ENCODE data around the gene KNTC1. TPM values are rescaled to one million over a fixed set of nuclear protein-coding genes. Genes with fewer than 3 reads are reported as not detected.

KNTC1 gene
- total RNA-seq, 1 experiment from 2014 or later = 71.3 TPM

DNA sequence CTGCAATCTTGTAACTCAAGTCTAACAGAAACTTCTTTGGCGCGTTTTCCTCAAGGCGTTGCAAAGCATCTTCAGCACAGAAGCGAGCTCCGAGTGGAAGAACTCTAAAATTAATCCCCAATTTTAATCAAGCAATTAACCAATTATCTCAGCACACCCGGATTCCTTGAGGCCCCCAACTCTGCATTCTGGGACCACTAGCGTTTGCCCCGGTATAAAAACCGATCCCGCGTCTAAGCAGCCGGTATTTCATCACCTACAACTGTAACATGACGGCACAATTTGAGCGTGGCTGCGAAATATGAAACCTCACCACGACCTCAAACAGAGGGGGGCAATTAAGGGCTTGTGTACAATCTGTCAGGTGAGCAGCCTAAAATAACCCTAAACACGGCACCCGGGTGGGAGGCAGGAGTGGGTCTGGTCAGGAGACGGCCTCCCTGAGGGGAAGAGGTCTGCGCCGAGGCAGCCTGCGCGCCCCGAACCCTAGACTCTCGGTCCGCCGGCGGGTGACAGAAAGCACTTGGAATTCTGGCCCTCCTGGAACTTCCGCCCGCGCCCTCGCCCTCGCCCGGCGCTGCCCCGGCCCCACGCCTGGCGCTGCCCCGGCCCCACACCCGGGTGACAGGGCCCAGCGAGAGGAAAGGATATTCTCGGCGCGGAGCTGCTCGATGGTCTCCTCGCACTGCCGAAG is 26.9 kb upstream of the KNTC1 start:
- Mint-ChIP-seq H3K27ac (peak overlapping the region; percentile 99 to 100 (median 100)), H3K4me1 (peaks cover 12 to 15% of the 10 kb centered on the region in 2 experiments), H3K27me3 (ENCODE audit: low read depth) (no peaks in the 10 kb centered on the region; the same call in 1 of the 2 replicates), H3K4me3 (peak overlapping the region; percentile 97 to 98), H3K36me3 (ENCODE audit: insufficient read depth in 1 of 3, low read depth in 3 of 3) (peaks cover 12 to 40% (median 32%) of the 10 kb centered on the region in 3 experiments), H3K9me3 (no peaks in the 10 kb centered on the region; a peak in 1 of 5 replicates)
- Histone ChIP-seq H3K4me2 (ENCODE audit: insufficient read depth, insufficient read length, low read length) (peak overlapping the region; percentile 83), H4K20me1 (ENCODE audit: control insufficient read depth, insufficient read depth, insufficient read length) (no peaks in the 10 kb centered on the region), H3K4me1 (ENCODE audit: insufficient read depth, low read length) (no peaks in the 10 kb centered on the region), H2BK15ac (ENCODE audit: low read depth, low read length) (no peak overlapping the region), H4K5ac (ENCODE audit: insufficient read length, low read depth, low read length) (no peak overlapping the region), H3K23ac (ENCODE audit: insufficient read length, low read depth, low read length) (no peak overlapping the region), H3K27me3 (ENCODE audit: insufficient read depth, low read length) (no peaks in the 10 kb centered on the region), H3K27ac (ENCODE audit: insufficient read length, low read depth, low read length) (peak overlapping the region; percentile 53), H4K8ac (replicated peaks; ENCODE audit: insufficient read length, low read depth, low read length) (no peak overlapping the region), H3K4ac (ENCODE audit: low read depth, low read length) (no peak overlapping the region; the same call in 1 of the 2 replicates), H2AK5ac (ENCODE audit: insufficient read length, low read length) (no peak overlapping the region), H2BK12ac (ENCODE audit: insufficient read length, low read depth, low read length) (no peak overlapping the region), H3K79me1 (ENCODE audit: insufficient read depth, low read depth, low read length, poor library complexity, severe bottlenecking) (no peaks in the 10 kb centered on the region), H3K56ac (ENCODE audit: insufficient read length, low read depth, low read length) (no peak overlapping the region), H3K9me3 (ENCODE audit: control insufficient read depth, low read depth, low read length) (no peaks in the 10 kb centered on the region), H2BK120ac (ENCODE audit: low read depth, low read length, poor library complexity, severe bottlenecking) (no peak overlapping the region), H2BK5ac (ENCODE audit: insufficient read length, low read length) (no peak overlapping the region), H3K79me2 (ENCODE audit: insufficient read depth, low read length) (no peaks in the 10 kb centered on the region; the same call in 1 of the 2 replicates), H3K23me2 (ENCODE audit: insufficient read length, low read depth, low read length, poor library complexity, severe bottlenecking) (no peaks in the 10 kb centered on the region), H3K14ac (ENCODE audit: insufficient read depth, low read length) (peak overlapping the region; percentile 90), H3K9ac (ENCODE audit: extremely low read depth, insufficient read length, low read length) (peak overlapping the region; percentile 89), H4K91ac (ENCODE audit: insufficient read length, low read depth, low read length) (no peak overlapping the region), H3T11ph (ENCODE audit: low read length) (no peak overlapping the region), H3K18ac (ENCODE audit: insufficient read length, low read depth, low read length) (peak overlapping the region; percentile 80), H2BK20ac (ENCODE audit: low read depth, low read length, poor library complexity, severe bottlenecking) (no peak overlapping the region), H2AFZ (ENCODE audit: low read length) (no peak overlapping the region)
- TF ChIP-seq, protein P1, sequence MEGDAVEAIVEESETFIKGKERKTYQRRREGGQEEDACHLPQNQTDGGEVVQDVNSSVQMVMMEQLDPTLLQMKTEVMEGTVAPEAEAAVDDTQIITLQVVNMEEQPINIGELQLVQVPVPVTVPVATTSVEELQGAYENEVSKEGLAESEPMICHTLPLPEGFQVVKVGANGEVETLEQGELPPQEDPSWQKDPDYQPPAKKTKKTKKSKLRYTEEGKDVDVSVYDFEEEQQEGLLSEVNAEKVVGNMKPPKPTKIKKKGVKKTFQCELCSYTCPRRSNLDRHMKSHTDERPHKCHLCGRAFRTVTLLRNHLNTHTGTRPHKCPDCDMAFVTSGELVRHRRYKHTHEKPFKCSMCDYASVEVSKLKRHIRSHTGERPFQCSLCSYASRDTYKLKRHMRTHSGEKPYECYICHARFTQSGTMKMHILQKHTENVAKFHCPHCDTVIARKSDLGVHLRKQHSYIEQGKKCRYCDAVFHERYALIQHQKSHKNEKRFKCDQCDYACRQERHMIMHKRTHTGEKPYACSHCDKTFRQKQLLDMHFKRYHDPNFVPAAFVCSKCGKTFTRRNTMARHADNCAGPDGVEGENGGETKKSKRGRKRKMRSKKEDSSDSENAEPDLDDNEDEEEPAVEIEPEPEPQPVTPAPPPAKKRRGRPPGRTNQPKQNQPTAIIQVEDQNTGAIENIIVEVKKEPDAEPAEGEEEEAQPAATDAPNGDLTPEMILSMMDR (conservative IDR thresholded peaks at IDR 0.05) = no peak
- no CpG with 5 or more reads among the region's 47 CpGs for WGBS (ENCODE audit: extremely low coverage, insufficient read length, low lambda C conversion rate)
- DNase-seq = peak; percentile 59

All from H9 (cell line).